HUDEP-2 (cell line): ENCODE data around the gene CDC123.
"Not testable (repeated sequence)": the region's sequence is repeated elsewhere in the genome, so short reads cannot be mapped to it uniquely, and the experiment has no call there.

Source experiments
- DNase-seq, 76 experiments: peaks; one replicate each; lab custom pipeline; 2025; ENCODE audit not compliant: unreplicated experiment in 76 of 76; lab: John Stamatoyannopoulos, UW

CDC123 gene, protein sequence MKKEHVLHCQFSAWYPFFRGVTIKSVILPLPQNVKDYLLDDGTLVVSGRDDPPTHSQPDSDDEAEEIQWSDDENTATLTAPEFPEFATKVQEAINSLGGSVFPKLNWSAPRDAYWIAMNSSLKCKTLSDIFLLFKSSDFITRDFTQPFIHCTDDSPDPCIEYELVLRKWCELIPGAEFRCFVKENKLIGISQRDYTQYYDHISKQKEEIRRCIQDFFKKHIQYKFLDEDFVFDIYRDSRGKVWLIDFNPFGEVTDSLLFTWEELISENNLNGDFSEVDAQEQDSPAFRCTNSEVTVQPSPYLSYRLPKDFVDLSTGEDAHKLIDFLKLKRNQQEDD

GRCh38 chr10:12195603-12196506, at the start of gene CDC123, which contains the start of gene NUDT5:
CDC123 (plus strand) TSS chr10:12196188; CDS start chr10:12196246, 58 bp downstream.
NUDT5 (minus strand) TSS chr10:12195891; CDS start chr10:12186291, 9,600 bp downstream.
- peak in 75 of 76 experiments; percentile 13 to 95 (median 73) for DNase-seq

DNA sequence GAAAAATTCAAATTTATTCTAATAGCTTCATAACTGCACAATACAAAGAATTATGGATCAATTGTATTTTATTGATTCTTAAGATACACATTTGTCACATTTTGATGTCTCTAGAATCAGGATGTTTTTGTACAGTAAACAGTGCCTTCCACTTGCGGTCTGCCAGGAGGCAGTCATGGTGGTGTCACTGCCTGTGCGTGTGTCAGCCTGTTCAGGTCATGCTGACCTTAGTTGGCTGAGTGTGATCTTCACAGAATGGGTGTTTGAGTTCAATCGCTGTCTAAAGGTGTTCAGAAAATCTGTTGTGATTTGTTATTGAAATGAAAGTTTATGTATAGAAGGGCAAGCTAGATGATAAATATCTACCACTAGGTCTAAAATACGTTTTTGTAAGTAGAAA, 45.8 kb upstream of the CDC123 start:
- no peak for DNase-seq

- DNase-seq: no peak
Observed at GRCh38 chr10:12154516-12154915, 41.5 kb upstream of the CDC123 start.

GRCh38 chr10:12156367-12157123, 39.4 kb upstream of the CDC123 start:
- no peak for DNase-seq

- no peak for DNase-seq
Observed at GRCh38 chr10:12158111-12158510, 37.9 kb upstream of the CDC123 start.

GRCh38 chr10:12160664-12161063, 35.3 kb upstream of the CDC123 start:
- no peak for DNase-seq

- no peak for DNase-seq
Observed at GRCh38 chr10:12162927-12163326, 33.1 kb upstream of the CDC123 start.

DNA sequence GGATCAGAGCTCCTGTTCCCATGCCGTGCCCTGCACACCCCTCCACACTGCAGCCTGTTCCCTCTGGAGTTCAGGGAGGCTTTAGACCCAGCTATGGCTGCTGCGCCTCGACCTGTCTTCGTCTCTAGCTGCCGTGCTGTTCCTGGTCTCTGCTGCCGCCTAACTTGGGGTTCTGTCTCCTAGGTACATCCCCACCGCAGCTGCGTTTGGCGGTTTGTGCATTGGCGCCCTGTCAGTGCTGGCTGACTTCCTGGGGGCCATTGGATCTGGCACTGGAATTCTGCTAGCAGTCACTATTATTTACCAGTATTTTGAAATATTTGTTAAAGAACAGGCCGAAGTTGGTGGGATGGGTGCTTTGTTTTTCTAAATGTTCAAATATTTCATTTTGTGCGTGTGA, 31.9 kb upstream of the CDC123 start:
- no peak for DNase-seq

DNA sequence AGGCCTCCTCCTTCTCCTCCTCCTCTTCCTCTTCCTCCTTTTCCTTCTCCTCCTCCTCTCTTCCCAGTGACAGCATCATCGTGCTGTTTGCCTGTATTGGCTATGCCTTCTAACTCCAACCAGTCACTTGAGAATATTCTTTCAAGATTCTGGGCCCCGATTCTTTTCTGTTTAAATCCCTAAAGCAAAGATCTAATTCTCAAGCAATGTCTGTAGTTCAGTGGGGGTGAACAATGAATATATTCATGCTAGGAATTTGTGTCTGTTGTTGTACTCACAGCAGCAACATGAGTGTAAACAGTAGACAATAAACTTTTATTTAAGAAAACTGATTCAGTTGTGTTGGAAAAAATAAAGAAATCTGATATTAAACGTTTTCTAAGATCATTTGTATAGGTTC, 31.0 kb upstream of the CDC123 start:
- no peak for DNase-seq

- no peak for DNase-seq
Observed at GRCh38 chr10:12165999-12166775, 29.8 kb upstream of the CDC123 start.

DNA sequence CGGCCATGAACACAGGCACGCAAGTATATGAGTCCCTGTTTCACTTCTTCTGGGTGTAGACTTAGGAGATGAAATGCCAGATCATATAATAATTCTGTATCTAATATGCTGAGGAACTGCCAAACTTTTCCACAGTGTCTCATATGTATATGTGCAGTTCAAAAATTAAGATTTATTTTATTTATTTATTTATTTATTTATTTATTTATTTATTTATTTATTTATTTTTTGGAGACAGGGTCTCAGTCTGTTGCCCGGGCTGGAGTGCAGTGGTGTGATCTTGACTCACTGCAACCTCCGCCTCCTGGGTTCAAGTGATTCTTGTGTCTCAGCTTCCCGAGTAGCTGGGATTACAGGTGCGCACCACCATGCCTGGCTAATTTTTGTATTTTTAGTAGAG, 24.5 kb upstream of the CDC123 start:
- not testable (repeated sequence) for DNase-seq

DNA sequence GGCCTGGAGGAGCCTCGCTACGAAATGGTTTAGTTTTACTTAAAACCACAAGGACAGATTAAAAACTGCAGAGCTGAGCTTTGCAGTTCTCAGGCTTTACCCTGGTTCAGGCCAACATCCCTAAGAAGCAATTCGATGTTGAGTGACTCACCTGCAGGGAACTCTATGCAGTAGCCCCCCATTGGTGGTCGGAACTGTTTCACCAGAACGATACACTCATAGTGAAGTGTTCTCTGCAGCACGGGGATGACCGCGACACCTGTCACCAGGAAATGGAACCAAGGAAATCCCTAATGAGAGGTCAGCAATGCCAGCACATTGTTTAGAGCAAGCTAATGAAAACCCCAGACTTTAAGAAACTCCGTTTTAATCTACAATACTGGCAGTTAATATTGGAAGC, 18.3 kb upstream of the CDC123 start:
- DNase-seq: no peak

DNA sequence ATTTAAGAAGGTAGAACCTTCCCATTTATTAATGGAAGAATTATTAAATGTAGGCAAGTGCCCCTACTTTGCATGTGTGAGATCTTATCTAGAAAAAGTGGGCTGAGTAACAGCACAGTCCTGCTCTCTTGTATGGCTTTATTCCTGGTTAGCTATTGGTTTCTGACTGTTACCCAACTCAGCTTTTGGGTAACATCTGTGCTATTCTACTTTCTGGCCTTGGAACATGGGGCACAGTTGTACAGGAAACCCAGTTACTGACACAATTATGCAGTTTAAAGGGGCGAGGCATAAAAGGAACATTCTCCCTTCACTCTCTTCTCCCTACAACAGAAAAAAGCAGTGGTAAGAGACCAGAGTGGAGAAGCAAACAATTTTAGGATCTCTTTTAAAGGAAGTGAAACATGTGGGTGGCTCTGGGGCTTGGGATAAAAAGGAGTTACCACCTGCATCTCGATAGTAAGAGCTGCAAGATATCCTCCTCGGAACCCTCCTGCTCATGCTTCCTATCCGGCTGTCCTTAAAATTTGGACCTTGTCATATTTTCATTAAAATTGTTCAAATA, 16.3 kb upstream of the CDC123 start:
- DNase-seq: no peak

- no peak for DNase-seq
Observed at GRCh38 chr10:12180221-12180974, 15.6 kb upstream of the CDC123 start.

DNA sequence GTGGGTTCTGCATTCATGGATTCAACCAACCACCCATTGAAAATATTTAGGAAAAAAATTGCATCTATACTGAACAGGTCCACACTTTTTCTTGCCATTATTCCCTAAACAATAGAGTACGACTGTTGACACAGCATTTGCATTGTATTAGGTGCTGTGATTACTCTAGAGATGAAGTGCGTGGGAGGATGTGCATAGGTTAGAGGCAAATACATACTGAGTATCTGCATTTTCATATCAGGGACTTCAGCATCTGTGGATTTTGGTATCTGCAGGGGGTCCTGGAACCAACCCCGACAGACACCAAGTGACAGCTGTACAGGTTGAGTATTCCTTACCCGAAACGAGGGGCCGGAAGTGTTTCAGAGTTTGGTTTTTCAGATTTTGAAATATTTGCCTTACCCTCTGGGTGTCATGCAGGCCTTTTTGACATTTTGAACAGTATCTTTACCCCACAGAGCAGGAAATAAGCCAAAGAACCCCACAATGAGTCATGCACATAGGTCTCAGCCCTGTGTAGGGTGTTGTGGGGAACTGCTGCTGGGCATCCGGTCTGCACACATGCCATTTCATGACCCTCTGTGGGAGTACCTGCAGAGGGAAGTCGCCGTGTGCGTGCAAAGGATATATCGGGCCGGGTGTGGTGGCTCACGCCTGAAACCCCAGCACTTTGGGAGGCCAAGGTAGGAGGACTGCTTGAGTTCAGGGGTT, 14.8 kb upstream of the CDC123 start:
- DNase-seq: no peak

- no peak for DNase-seq
Observed at GRCh38 chr10:12184165-12184564, 11.8 kb upstream of the CDC123 start.

- no peak for DNase-seq
Observed at GRCh38 chr10:12186323-12186722, 9.7 kb upstream of the CDC123 start.

DNA sequence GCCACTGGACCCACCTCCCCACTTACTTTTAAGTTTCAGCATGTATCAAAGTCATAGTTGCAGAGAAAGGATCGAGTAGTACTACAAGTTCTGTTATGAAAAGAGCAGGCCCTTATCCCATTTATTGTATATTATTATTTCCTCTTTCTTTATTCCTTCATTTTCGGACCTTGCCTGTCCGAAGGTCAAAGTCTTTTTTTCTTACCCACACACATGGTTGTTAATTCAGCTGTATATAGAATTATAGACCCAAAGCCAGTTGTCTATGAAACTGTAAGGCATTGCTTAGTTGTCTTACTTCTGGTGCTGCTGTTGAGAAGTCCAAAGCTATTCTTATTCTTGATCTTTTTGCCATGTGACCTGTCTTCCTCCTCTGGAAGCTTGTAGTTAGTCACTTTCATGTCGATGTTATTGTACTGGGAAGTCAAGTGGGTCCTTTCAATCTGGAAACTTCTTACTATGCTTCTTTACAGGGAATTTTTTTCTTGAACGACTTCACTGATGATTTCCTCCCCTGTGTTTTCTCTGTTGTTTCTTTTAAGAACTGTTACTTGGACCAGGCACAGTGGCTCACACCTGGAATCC, 8.6 kb upstream of the CDC123 start:
- DNase-seq: no peak
